Upper lobe of left lung (tissue), 6 donors: ENCODE measurements around the gene ARNT2. TPM values are rescaled to one million over a fixed set of nuclear protein-coding genes. Genes with fewer than 3 reads are reported as not detected.

ENCODE experiments used
- ATAC-seq, 2 donors: fragments of 200-7000 bp; cut with Tn5 transposase; one replicate each; pipeline ENCODE4 v1.9.1; 2022; ENCODE audit warnings: mild to moderate bottlenecking in 2 of 2, moderate library complexity in 2 of 2; ENCODE audit not compliant: low FRiP score in 2 of 2
- DNase-seq, 2 donors: peaks; one replicate each; pipeline ENCODE4 v3.0.0-alpha.2; 2019 to 2020
- H3K27ac ChIP-seq, 4 donors: fragments of 200-600 bp; sonication (generic); one replicate each; pipeline ENCODE4 v1.5.1; 2016 to 2019
- H3K27me3 ChIP-seq, 4 donors: fragments of 200-600 bp; sonication (generic); one replicate each; pipeline ENCODE4 v1.5.1; 2017 to 2019
- H3K36me3 ChIP-seq, 4 donors: fragments of 200-600 bp; sonication (generic); one replicate each; pipeline ENCODE4 v1.5.1; 2016 to 2019
- H3K4me1 ChIP-seq, 4 donors: fragments of 200-600 bp; sonication (generic); one replicate each; pipeline ENCODE4 v1.5.1; 2018 to 2019
- H3K4me3 ChIP-seq, 4 donors: fragments of 200-600 bp; sonication (generic); one replicate each; pipeline ENCODE4 v1.5.1; 2017 to 2019; ENCODE audit warnings: mild to moderate bottlenecking in 2 of 4, moderate library complexity in 1 of 4
- H3K9me3 ChIP-seq, 4 donors: fragments of 200-600 bp; sonication (generic); one replicate each; pipeline ENCODE4 v1.5.1; 2018 to 2019
- CTCF ChIP-seq, 6 experiments: fragments of 450-650 bp in 4 of 6; fragments of 200-600 bp in 2 of 6; sonication (generic) in 2 of 6; IDR thresholded peaks; one replicate each; pipeline ENCODE4 v1.5.1; 2016 to 2019; ENCODE audit warnings: antibody characterized with exemption in 6 of 6
- EP300 ChIP-seq, 4 donors: sonication (generic); formaldehyde crosslinking; IDR thresholded peaks; one replicate each; pipeline ENCODE4 v1.5.1; 2017; ENCODE audit warnings: antibody characterized with exemption in 4 of 4, control low read depth in 2 of 4
- POLR2A ChIP-seq, 4 donors: fragments of 450-650 bp; IDR thresholded peaks; one replicate each; pipeline ENCODE4 v1.5.1; 2016 to 2017; ENCODE audit warnings: antibody characterized with exemption in 4 of 4, mild to moderate bottlenecking in 2 of 4
- POLR2AphosphoS5 ChIP-seq, 2 donors: sonication (generic); formaldehyde crosslinking; IDR thresholded peaks; one replicate each; pipeline ENCODE4 v1.5.1; 2017; ENCODE audit warnings: antibody characterized with exemption in 2 of 2
- WGBS, 2 donors: methylation state at CpG; one replicate each; pipeline ENCODE4 v1.1.5; 2017 to 2018; 5-methylcytosine and 5-hydroxymethylcytosine counted together
- total RNA-seq, 6 donors: library from RNA; depleted of rRNA in 4 of 6; stranded (reverse); fragments of >200 nt in 4 of 6; gene quantifications; one replicate each; pipeline versions ENCODE4 v1.1.0 to v1.2.1, GENCODE V29; 2016 to 2021
- donor health status: DM: no; HTN: no; CAD: no; lungs with moderate emphysema.
- donor health status: DM: no; HTN: yes; CAD: no; lungs with severe emphysema.

The ARNT2 gene
- total RNA-seq, 6 donors from 2014 or later: 4.7 to 26.9 (median 8.4) TPM

DNA sequence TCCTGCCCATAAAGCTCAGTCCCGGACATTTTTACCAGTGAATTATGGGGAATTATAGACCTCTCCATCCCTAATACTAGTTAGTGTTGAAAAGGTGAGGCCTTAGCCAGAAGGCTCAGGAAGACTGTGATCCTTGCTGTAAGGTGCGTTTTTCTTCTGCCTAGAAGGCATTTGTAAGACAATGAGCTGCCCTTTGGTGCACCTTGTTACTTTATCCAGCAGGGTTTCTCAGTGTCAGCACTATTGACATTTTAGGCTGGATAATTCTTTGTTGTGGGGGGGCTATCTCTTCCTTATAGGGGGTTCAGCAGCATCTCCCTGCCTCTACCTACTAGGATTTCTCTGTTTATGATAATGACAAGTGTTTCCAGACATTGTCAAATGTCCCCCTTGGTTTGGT, 182.8 kb downstream of the ARNT2 start:
- 89 to 98% methylated on average over 2 of the region's 2 CpGs for WGBS, 2 donors
- H3K27ac ChIP-seq: no peak overlapping the region
- DNase-seq: no peak
- H3K9me3 ChIP-seq: no peaks in the 10 kb centered on the region
- peaks cover 0 to 5% (median 0%) of the 10 kb centered on the region in 4 donors for H3K4me1 ChIP-seq
- H3K27me3 ChIP-seq: no peaks in the 10 kb centered on the region
- no peak overlapping the region for H3K4me3 ChIP-seq
- TF ChIP-seq POLR2AphosphoS5 (IDR thresholded peaks at IDR 0.05) (no peak), EP300 (IDR thresholded peaks at IDR 0.05) (no peak), POLR2A (IDR thresholded peaks at IDR 0.05) (no peak), CTCF (IDR thresholded peaks at IDR 0.05) (no peak)
- H3K36me3 ChIP-seq: no peaks in the 10 kb centered on the region
- ATAC-seq: no peak

GRCh38 chr15:80587816-80588456, 183.8 kb downstream of the ARNT2 start:
- DNase-seq (no peak), ATAC-seq (no peak)
- WGBS, 2 donors: 83 to 85% methylated on average over 8 of the region's 8 CpGs
- H3K36me3 ChIP-seq: no peaks in the 10 kb centered on the region
- no peaks in the 10 kb centered on the region for H3K9me3 ChIP-seq
- H3K4me1 ChIP-seq: peaks cover 0 to 5% (median 0%) of the 10 kb centered on the region in 4 donors
- TF ChIP-seq CTCF (IDR thresholded peaks at IDR 0.05): no peak
- no peak for TF ChIP-seq POLR2AphosphoS5 (IDR thresholded peaks at IDR 0.05)
- TF ChIP-seq EP300 (IDR thresholded peaks at IDR 0.05): no peak
- TF ChIP-seq POLR2A (IDR thresholded peaks at IDR 0.05): no peak
- no peaks in the 10 kb centered on the region for H3K27me3 ChIP-seq
- no peak overlapping the region for H3K27ac ChIP-seq
- H3K4me3 ChIP-seq: no peak overlapping the region

DNA sequence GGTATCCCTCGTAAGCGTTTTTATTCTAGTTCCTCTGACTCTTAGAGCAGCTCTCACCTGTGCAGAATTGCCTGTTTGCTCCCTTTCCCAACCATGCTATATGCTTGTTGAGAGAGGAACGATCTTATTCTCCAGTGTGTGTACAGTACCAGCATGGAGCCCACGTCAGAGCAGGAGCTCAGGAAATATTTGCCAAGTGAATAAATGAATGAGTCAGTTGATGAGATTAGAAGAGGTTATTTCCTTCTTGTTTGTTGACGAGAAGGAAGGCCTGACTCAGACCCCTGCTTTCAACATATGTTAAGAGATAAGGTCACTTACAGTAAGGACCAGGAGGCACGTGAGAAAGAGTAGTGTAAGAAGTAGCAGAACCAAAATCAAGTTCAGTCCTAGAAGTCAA, 184.6 kb downstream of the ARNT2 start:
- 64 to 65% methylated on average over 6 of the region's 6 CpGs for WGBS, 2 donors
- no peak overlapping the region for H3K27ac ChIP-seq
- no peak for ATAC-seq
- no peaks in the 10 kb centered on the region for H3K27me3 ChIP-seq
- DNase-seq: no peak
- H3K4me1 ChIP-seq: peaks cover 0 to 5% (median 0%) of the 10 kb centered on the region in 4 donors
- no peaks in the 10 kb centered on the region for H3K36me3 ChIP-seq
- H3K9me3 ChIP-seq: no peaks in the 10 kb centered on the region
- TF ChIP-seq POLR2AphosphoS5 (IDR thresholded peaks at IDR 0.05): no peak
- TF ChIP-seq CTCF (IDR thresholded peaks at IDR 0.05): no peak
- TF ChIP-seq POLR2A (IDR thresholded peaks at IDR 0.05): no peak
- TF ChIP-seq EP300 (IDR thresholded peaks at IDR 0.05): peak in 2 of 4 donors; percentile 6 to 19
- H3K4me3 ChIP-seq: no peak overlapping the region

DNA sequence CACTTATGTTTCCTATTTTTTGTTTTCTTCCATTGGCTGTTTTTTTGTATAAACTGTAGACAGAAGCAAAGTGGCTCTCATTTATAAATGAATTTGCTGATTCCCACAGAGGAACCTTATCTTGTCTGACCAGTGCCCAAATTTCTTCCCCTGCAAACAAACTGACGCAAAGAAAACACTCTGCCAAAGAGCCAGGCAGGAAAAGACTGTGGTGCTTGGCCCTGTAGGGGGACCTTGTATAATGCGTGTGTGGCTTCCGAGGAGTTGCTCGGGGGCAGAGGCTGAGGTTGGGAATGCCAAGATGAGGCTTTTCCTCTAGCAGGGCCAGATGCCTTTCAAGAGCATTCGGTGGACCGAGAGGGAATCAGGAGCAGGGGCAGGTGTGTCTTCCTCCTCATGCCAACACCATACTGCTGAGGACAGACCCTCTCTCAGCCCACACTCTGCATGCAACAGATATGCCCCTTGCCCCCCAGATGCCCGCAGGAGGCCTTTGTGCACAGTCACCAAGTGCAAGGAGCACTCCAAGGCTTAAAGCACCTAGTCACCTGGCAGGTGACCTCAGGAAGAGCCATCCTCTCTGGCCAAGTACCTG, 186.7 kb downstream of the ARNT2 start:
- Histone ChIP-seq H3K27me3 (no peaks in the 10 kb centered on the region), H3K9me3 (no peaks in the 10 kb centered on the region), H3K4me3 (no peak overlapping the region), H3K4me1 (no peaks in the 10 kb centered on the region), H3K27ac (no peak overlapping the region), H3K36me3 (no peaks in the 10 kb centered on the region)
- ATAC-seq (no peak), DNase-seq (no peak)
- no peak for TF ChIP-seq CTCF (IDR thresholded peaks at IDR 0.05)
- TF ChIP-seq POLR2AphosphoS5 (IDR thresholded peaks at IDR 0.05): no peak
- TF ChIP-seq POLR2A (IDR thresholded peaks at IDR 0.05): no peak
- TF ChIP-seq EP300 (IDR thresholded peaks at IDR 0.05): no peak
- WGBS, 2 donors: 71 to 72% methylated on average over 7 of the region's 7 CpGs

DNA sequence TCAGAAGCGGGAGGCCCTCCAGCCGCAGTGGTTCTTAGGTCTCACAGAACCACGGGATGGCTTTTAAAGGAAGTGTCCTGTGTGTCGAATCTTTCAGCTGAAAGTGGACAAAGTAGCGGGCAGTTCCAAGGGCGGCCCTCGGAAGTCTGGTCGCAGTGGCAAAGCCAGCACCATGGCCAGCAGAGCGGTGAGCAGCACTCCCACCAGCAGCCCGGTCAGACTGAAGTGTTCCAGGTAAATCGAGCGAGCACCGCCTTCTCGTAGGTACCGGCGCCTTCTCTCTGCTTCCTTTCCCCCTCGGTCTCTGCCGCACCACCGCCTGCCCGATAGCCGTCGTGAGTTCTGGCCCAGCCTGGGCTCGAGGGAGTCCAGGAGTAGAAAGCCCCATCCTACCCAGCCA, 187.3 kb downstream of the ARNT2 start:
- Histone ChIP-seq H3K4me1 (no peaks in the 10 kb centered on the region), H3K27me3 (no peaks in the 10 kb centered on the region), H3K36me3 (no peaks in the 10 kb centered on the region), H3K9me3 (no peaks in the 10 kb centered on the region), H3K27ac (no peak overlapping the region), H3K4me3 (no peak overlapping the region)
- no peak for TF ChIP-seq EP300 (IDR thresholded peaks at IDR 0.05)
- no peak for TF ChIP-seq POLR2AphosphoS5 (IDR thresholded peaks at IDR 0.05)
- TF ChIP-seq CTCF (IDR thresholded peaks at IDR 0.05): no peak
- TF ChIP-seq POLR2A (IDR thresholded peaks at IDR 0.05): no peak
- peak in 1 of 2 donors; percentile 37 for DNase-seq
- 92 to 96% methylated on average over 22 to 23 of the region's 23 CpGs for WGBS, 2 donors
- ATAC-seq: no peak
